Retinal pigment epithelial cell (primary cell): ENCODE measurements around the gene SPEF2.

Source experiments
- DNase-seq: peaks from one replicate; pipeline ENCODE4 v3.0.0-alpha.2; 2010; ENCODE audit warnings: low read depth
- H3K4me3 ChIP-seq: 2 replicates; pipeline ENCODE4 v1.5.1; 2011; ENCODE audit warnings: mild to moderate bottlenecking, low read length, control low read depth, moderate library complexity
- TF ChIP-seq, protein P1 (sequence below): conservative IDR thresholded peaks from 2 replicates; pipeline ENCODE4 v1.5.1; 2011; ENCODE audit warnings: low read depth, low read length, control low read depth, inconsistent platforms

Gene SPEF2

GRCh38 chr5:35856765-35857351, 239.2 kb downstream of the SPEF2 start, which contains the start of gene IL7R:
Gene IL7R, plus strand, starts transcription at chr5:35856891. Its CDS starts 87 bp downstream, at chr5:35856978.
- H3K4me3 ChIP-seq, result no peak within 1 kb of the TSS
- DNase-seq, result no peak
- TF ChIP-seq, protein P1, sequence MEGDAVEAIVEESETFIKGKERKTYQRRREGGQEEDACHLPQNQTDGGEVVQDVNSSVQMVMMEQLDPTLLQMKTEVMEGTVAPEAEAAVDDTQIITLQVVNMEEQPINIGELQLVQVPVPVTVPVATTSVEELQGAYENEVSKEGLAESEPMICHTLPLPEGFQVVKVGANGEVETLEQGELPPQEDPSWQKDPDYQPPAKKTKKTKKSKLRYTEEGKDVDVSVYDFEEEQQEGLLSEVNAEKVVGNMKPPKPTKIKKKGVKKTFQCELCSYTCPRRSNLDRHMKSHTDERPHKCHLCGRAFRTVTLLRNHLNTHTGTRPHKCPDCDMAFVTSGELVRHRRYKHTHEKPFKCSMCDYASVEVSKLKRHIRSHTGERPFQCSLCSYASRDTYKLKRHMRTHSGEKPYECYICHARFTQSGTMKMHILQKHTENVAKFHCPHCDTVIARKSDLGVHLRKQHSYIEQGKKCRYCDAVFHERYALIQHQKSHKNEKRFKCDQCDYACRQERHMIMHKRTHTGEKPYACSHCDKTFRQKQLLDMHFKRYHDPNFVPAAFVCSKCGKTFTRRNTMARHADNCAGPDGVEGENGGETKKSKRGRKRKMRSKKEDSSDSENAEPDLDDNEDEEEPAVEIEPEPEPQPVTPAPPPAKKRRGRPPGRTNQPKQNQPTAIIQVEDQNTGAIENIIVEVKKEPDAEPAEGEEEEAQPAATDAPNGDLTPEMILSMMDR, result no peak

DNA sequence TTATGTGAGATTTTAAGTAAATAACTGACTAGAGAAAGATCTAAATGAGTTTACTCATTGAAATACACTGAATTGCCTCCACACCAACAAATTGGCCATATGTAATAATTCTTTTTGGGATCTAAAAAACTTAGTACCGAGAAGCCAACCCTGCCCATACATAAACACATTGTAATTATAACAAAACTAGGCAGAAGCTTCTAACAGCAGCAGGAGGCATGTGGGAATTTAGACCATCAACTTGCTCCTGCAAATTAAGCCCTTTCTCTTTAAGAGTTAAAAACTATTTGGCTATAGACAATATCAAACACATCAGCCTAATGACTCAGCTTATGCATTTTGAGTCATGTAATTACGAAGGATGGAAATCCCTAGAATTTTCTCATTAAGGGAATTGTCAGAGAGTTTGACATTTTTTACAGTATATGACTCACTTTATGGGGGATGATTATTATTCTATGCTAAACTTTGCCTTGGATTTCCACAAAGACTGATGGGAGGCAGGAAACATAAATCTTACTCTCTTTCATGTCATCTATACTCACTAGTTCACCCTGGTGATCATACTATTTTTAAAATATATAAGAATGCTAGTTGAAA, 240.0 kb downstream of the SPEF2 start:
- no peak overlapping the region for H3K4me3 ChIP-seq

DNA sequence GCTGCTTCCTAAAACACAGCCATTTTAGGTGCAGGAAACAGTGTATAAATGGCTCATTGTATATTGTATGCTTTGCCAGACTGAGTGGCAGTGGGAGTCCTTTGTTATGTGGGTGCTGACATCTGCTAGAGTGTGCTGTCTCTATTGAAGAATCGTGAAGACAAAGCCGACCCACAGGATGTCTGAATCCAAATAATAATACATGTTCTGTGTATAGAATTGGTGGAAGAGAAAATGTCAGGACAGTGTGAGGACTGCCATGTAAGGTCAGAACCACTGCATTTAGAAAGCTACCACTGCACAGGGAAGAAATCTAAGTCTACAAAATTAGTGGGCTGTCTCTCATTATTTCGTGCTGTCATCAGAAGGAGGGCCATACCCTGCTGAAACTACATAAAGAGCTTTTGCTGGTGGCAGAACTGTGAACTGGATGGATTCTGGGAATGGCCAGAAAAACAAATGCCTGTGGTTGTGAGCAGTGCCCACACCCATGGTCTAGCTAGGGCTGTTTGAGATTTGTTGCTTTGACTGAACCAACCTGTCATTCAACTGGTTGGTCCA, 241.5 kb downstream of the SPEF2 start:
- TF ChIP-seq, protein P1, result no peak
- no peak for DNase-seq
- H3K4me3 ChIP-seq, result no peak overlapping the region

More for the DNA sequence above, 240.0 kb downstream of the SPEF2 start:
- TF ChIP-seq, protein P1, result no peak
- DNase-seq, result peak; percentile 85

- DNase-seq, result no peak
- TF ChIP-seq, protein P1, result no peak
- no peak overlapping the region for H3K4me3 ChIP-seq
These were observed 243.0 kb downstream of the SPEF2 start for GRCh38 chr5:35860686-35861085.

- H3K4me3 ChIP-seq, result no peak overlapping the region
- TF ChIP-seq, protein P1, result no peak
- DNase-seq, result no peak
These were observed 244.1 kb downstream of the SPEF2 start for GRCh38 chr5:35861718-35862117.

DNA sequence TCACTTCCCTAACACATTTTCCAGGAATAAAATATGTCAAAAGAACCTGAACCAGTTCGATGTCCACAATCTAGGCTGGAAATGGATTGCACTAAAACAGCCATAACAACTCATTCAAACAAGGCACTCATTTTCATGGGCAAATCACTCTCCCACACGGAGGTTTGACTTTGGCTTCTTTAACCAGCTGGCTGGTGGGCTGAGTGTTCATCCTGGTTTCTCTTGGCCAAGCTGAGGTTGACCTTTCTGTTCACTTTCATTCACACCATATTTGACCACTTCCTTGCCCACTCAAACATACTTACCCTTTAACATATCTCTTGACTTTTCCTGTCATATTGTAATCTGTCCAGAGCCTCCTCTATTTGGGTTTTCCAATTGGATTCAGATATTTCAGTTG, 244.5 kb downstream of the SPEF2 start:
- TF ChIP-seq, protein P1, result no peak
- DNase-seq, result no peak
- H3K4me3 ChIP-seq, result no peak overlapping the region

GRCh38 chr5:35863159-35863558, 245.5 kb downstream of the SPEF2 start:
- DNase-seq, result no peak
- TF ChIP-seq, protein P1, result no peak

More at GRCh38 chr5:35863159-35863558, 245.5 kb downstream of the SPEF2 start:
- no peak overlapping the region for H3K4me3 ChIP-seq
